ENCODE measurements around the gene RNF212.

DNA sequence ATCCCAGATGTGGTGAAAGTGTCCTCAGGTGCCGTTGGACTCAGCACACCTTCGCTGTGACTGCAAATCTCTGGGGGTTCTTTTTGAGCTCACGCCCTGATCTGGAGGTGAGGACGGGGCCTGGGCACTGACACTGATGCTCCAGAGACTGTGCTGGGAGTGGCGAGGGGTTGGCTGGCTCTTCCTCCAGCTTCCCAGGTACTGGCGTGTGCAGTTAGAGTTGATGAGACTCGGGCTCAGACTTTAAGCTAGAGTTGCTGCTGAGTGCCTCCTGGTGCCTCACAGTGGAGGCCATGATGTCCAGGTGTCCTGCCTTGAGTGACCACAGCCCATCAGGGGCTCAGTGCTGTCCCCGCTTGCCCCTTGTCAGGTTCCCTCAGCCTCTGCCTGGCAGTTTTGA is 42.7 kb upstream of the RNF212 start:
- TF ChIP-seq, protein P1, sequence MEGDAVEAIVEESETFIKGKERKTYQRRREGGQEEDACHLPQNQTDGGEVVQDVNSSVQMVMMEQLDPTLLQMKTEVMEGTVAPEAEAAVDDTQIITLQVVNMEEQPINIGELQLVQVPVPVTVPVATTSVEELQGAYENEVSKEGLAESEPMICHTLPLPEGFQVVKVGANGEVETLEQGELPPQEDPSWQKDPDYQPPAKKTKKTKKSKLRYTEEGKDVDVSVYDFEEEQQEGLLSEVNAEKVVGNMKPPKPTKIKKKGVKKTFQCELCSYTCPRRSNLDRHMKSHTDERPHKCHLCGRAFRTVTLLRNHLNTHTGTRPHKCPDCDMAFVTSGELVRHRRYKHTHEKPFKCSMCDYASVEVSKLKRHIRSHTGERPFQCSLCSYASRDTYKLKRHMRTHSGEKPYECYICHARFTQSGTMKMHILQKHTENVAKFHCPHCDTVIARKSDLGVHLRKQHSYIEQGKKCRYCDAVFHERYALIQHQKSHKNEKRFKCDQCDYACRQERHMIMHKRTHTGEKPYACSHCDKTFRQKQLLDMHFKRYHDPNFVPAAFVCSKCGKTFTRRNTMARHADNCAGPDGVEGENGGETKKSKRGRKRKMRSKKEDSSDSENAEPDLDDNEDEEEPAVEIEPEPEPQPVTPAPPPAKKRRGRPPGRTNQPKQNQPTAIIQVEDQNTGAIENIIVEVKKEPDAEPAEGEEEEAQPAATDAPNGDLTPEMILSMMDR (IDR thresholded peaks at IDR 0.05; ENCODE audit: poor library complexity), result no peak
- TF ChIP-seq EZH2 (IDR thresholded peaks at IDR 0.05; ENCODE audit: borderline replicate concordance), result no peak
